Measurements from ENCODE around the gene LEF1. TPM values are rescaled to one million over a fixed set of nuclear protein-coding genes. Genes with fewer than 3 reads are reported as not detected.

Gene LEF1
- 1.3 TPM in 1 of 2 replicates, not detected in the other for total RNA-seq

DNA sequence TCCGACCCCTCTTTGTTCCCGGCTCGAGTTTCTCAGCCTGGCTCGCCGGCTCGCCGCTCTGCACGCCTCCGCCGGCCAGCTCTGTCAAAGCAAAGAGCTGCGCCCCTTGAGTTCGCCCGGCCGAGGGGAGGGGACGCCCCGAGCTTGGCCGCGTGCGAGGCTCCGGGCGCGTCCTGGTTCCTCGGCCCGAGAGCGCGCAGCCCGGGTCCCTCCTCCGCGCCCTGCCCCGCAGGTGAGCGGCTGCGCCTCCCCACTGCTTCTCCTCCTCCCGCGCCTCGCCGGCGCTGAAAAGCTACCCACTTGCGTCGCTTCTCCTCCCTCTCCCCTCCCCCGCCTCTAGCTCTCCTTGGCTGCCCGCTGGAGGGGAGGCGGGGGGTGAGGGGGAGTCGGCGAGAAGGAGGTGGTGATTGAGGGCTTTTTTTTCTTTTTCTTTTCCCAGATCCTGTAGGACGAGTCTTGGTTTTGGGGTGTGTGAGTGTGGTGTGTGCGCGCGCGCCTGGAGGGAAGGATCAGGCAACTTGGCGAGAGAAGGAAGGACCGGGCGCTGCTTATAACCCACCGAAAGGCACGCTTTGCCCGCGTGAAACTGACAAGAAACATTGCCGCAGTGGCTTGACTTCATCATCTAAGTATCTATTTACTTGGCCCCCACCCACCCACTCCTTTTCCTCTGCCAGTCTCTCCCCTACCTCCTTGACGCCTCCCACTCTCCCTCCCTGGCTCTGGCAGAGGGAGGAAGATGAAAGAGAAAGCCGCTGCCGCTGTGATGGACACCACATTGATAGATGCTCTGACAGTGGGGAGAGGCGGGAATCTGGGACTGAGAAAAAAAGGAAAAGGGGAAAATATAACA lies at the start of gene LEF1:
TSS of gene LEF1 (minus strand) at position 262 of the 853 bp plus-strand sequence. CDS start 1,165 bp downstream, outside the sequence.

Other genes with a start within 250 kb of the LEF1 start
- gene CYP2U1, start 237.4 kb downstream of the LEF1 start, total RNA-seq = 5.2 and 11.3 TPM in 2 replicates
- gene HADH, start 179.0 kb downstream of the LEF1 start, total RNA-seq = 8.8 and 11.3 TPM in 2 replicates

Measured in cardiac atrium fibroblast (primary cell).